Neural progenitor cell (in vitro differentiated cells): ENCODE data around the gene SPATA21. TPM values are rescaled to one million over a fixed set of nuclear protein-coding genes. Genes with fewer than 3 reads are reported as not detected.
A peak's percentile ranks its signal among the peaks of the same experiment; 100 is the strongest.

Experiments used
- DNase-seq: peaks from one replicate; pipeline ENCODE4 v3.0.0-alpha.2; 2016; ENCODE audit warnings: low spot score
- H2AFZ ChIP-seq: fragments of 200-600 bp; sonication (generic); replicated peaks from 2 replicates; pipeline ENCODE4 v1.6.1; 2016; ENCODE audit warnings: antibody characterized with exemption
- H3F3A ChIP-seq: fragments of 200-600 bp; sonication (generic); 2 replicates; pipeline ENCODE4 v1.6.1; 2016; ENCODE audit warnings: antibody characterized with exemption, low read depth
- H3K27ac ChIP-seq: fragments of 200-600 bp; sonication (generic); 2 replicates; pipeline ENCODE4 v1.5.1; 2016; ENCODE audit warnings: mild to moderate bottlenecking
- H3K27me3 ChIP-seq: fragments of 200-600 bp; sonication (generic); 2 replicates; pipeline ENCODE4 v1.6.1; 2016; ENCODE audit warnings: mild to moderate bottlenecking, moderate library complexity
- H3K36me3 ChIP-seq: fragments of 200-600 bp; sonication (generic); 2 replicates; pipeline ENCODE4 v1.5.1; 2016
- H3K4me1 ChIP-seq: fragments of 200-600 bp; sonication (generic); 2 replicates; pipeline ENCODE4 v1.6.1; 2016; ENCODE audit warnings: mixed run types
- H3K4me2 ChIP-seq: fragments of 200-600 bp; sonication (generic); 2 replicates; pipeline ENCODE4 v1.6.1; 2016
- H3K4me3 ChIP-seq: fragments of 200-600 bp; sonication (generic); 2 replicates; pipeline ENCODE4 v1.5.1; 2016
- H3K79me2 ChIP-seq: fragments of 200-600 bp; sonication (generic); 2 replicates; pipeline ENCODE4 v1.6.1; 2016; ENCODE audit warnings: low read depth
- H3K9ac ChIP-seq: fragments of 200-600 bp; sonication (generic); 2 replicates; pipeline ENCODE4 v1.6.1; 2016
- H3K9me3 ChIP-seq: fragments of 200-600 bp; sonication (generic); 2 replicates; pipeline ENCODE4 v1.5.1; 2016; ENCODE audit warnings: low read depth
- H4K20me1 ChIP-seq: fragments of 200-600 bp; sonication (generic); 2 replicates; pipeline ENCODE4 v1.6.1; 2016; ENCODE audit warnings: low read depth
- H3K27ac Mint-ChIP-seq: 3 replicates; pipeline ENCODE4 v1.8.0; 2021; ENCODE audit warnings: mixed read lengths
- H3K27me3 Mint-ChIP-seq: 2 replicates; pipeline ENCODE4 v1.8.0; 2022; ENCODE audit warnings: low read depth, mild to moderate bottlenecking, inconsistent platforms, moderate library complexity, mixed read lengths; ENCODE audit not compliant: insufficient read depth
- H3K36me3 Mint-ChIP-seq: 3 replicates; pipeline ENCODE4 v1.8.0; 2021; ENCODE audit warnings: mixed read lengths
- H3K4me1 Mint-ChIP-seq: 3 replicates; pipeline ENCODE4 v1.8.0; 2021; ENCODE audit warnings: mixed read lengths
- H3K4me3 Mint-ChIP-seq: 3 replicates; pipeline ENCODE4 v1.8.0; 2021; ENCODE audit warnings: mild to moderate bottlenecking, moderate library complexity, mixed read lengths
- H3K9me3 Mint-ChIP-seq: 3 replicates; pipeline ENCODE4 v1.8.0; 2020; ENCODE audit warnings: mixed read lengths
- CTCF ChIP-seq: fragments of 200-600 bp; sonication (generic); IDR thresholded peaks from 2 replicates; pipeline ENCODE4 v1.5.1; 2017; ENCODE audit warnings: antibody characterized with exemption, mild to moderate bottlenecking
- EZH2 ChIP-seq: fragments of 200-600 bp; sonication (generic); IDR thresholded peaks from 2 replicates; pipeline ENCODE4 v1.6.1; 2017; ENCODE audit warnings: antibody characterized with exemption, mild to moderate bottlenecking, moderate library complexity
- EZH2phosphoT487 ChIP-seq: fragments of 200-600 bp; sonication (generic); IDR thresholded peaks from 2 replicates; pipeline ENCODE4 v1.6.1; 2017; ENCODE audit warnings: antibody characterized with exemption
- total RNA-seq: library from RNA; depleted of rRNA; stranded (reverse); fragments of >200 nt; gene quantifications from 2 replicates; pipeline ENCODE4 v1.2.3, GENCODE V29; 2015; ENCODE audit warnings: low replicate concordance

Gene SPATA21
- total RNA-seq, 1 donor from 2014 or later: not detected

GRCh38 chr1:16351994-16352841 is 85.0 kb downstream of the SPATA21 start, which contains the start of gene FBXO42:
FBXO42 (minus strand) TSS chr1:16352480; CDS start chr1:16315418, 37,062 bp downstream.
- H3K4me2 ChIP-seq: peak within 1 kb of the TSS; percentile 80
- H3K27me3 Mint-ChIP-seq: peaks cover 2% of the 10 kb centered on the region
- H3K27me3 ChIP-seq: no peaks in the 10 kb centered on the region
- H3K9me3 ChIP-seq: no peaks in the 10 kb centered on the region
- peak within 1 kb of the TSS; percentile 81 for H3K9ac ChIP-seq
- peaks cover 12% of the 10 kb centered on the region for H3F3A ChIP-seq
- peak within 1 kb of the TSS; percentile 97 for H3K4me3 Mint-ChIP-seq
- H3K27ac Mint-ChIP-seq: peak within 1 kb of the TSS; percentile 79
- H3K36me3 Mint-ChIP-seq: no peaks in the 10 kb centered on the region
- H3K4me3 ChIP-seq: peak within 1 kb of the TSS; percentile 87
- H3K27ac ChIP-seq: peak within 1 kb of the TSS; percentile 62
- DNase-seq: peak; percentile 97
- H3K4me1 ChIP-seq: peaks cover 14% of the 10 kb centered on the region
- H3K4me1 Mint-ChIP-seq: peaks cover 23% of the 10 kb centered on the region
- no peaks in the 10 kb centered on the region for H3K36me3 ChIP-seq
- peak within 1 kb of the TSS; percentile 77 for H2AFZ ChIP-seq
- peaks cover 49% of the 10 kb centered on the region for H3K79me2 ChIP-seq
- H3K9me3 Mint-ChIP-seq: no peaks in the 10 kb centered on the region
- H4K20me1 ChIP-seq: peaks cover 39% of the 10 kb centered on the region
- TF ChIP-seq EZH2phosphoT487 (no peak), EZH2 (no peak), CTCF (peak; percentile 61)

- Histone ChIP-seq H3K27ac (peak overlapping the region; percentile 62), H3K4me3 (peak overlapping the region; percentile 87), H4K20me1 (peaks cover 39% of the 10 kb centered on the region), H3K4me2 (peak overlapping the region; percentile 80), H3K27me3 (no peaks in the 10 kb centered on the region), H3K9ac (peak overlapping the region; percentile 81), H3F3A (peaks cover 12% of the 10 kb centered on the region), H3K9me3 (no peaks in the 10 kb centered on the region), H3K79me2 (peaks cover 56% of the 10 kb centered on the region), H3K36me3 (no peaks in the 10 kb centered on the region), H3K4me1 (peaks cover 14% of the 10 kb centered on the region), H2AFZ (peak overlapping the region; percentile 69)
- peaks cover 23% of the 10 kb centered on the region for H3K4me1 Mint-ChIP-seq
- no peaks in the 10 kb centered on the region for H3K36me3 Mint-ChIP-seq
- peak overlapping the region; percentile 97 for H3K4me3 Mint-ChIP-seq
- TF ChIP-seq EZH2: no peak
- no peak for TF ChIP-seq EZH2phosphoT487
- no peak for TF ChIP-seq CTCF
- DNase-seq: peak; percentile 34
- H3K27ac Mint-ChIP-seq: peak overlapping the region; percentile 59
- peaks cover 2% of the 10 kb centered on the region for H3K27me3 Mint-ChIP-seq
- no peaks in the 10 kb centered on the region for H3K9me3 Mint-ChIP-seq
Observed at GRCh38 chr1:16351456-16351993, 85.7 kb downstream of the SPATA21 start.

GRCh38 chr1:16349847-16350406 is 87.3 kb downstream of the SPATA21 start:
- H3K27me3 ChIP-seq: no peaks in the 10 kb centered on the region
- no peak overlapping the region for H3K9ac ChIP-seq
- peak overlapping the region; percentile 80 for H3K4me2 ChIP-seq
- peak overlapping the region; percentile 87 for H3K4me3 ChIP-seq
- Mint-ChIP-seq H3K27ac (no peak overlapping the region), H3K4me1 (peaks cover 23% of the 10 kb centered on the region), H3K36me3 (peaks cover 5% of the 10 kb centered on the region), H3K4me3 (peak overlapping the region; percentile 52), H3K9me3 (no peaks in the 10 kb centered on the region), H3K27me3 (no peaks in the 10 kb centered on the region)
- no peaks in the 10 kb centered on the region for H3K9me3 ChIP-seq
- TF ChIP-seq EZH2: no peak
- TF ChIP-seq CTCF: no peak
- no peak for TF ChIP-seq EZH2phosphoT487
- H4K20me1 ChIP-seq: peaks cover 49% of the 10 kb centered on the region
- H3K4me1 ChIP-seq: peaks cover 14% of the 10 kb centered on the region
- H3K36me3 ChIP-seq: no peaks in the 10 kb centered on the region
- no peak overlapping the region for H2AFZ ChIP-seq
- DNase-seq: no peak
- no peak overlapping the region for H3K27ac ChIP-seq
- H3K79me2 ChIP-seq: peaks cover 72% of the 10 kb centered on the region
- H3F3A ChIP-seq: peaks cover 12% of the 10 kb centered on the region

Other genes starting within 250 kb of the SPATA21 start
- 10.9 and 22.2 TPM in 2 replicates for gene ARHGEF19, start 224.8 kb downstream of the SPATA21 start, total RNA-seq
- 3.0 and 11.4 TPM in 2 replicates for gene CPLANE2, start 200.2 kb downstream of the SPATA21 start, total RNA-seq
- gene FBXO42, start 84.9 kb downstream of the SPATA21 start, total RNA-seq: 18.8 and 24.7 TPM in 2 replicates
- gene SZRD1, start 70.2 kb downstream of the SPATA21 start, total RNA-seq: 50.2 and 73.2 TPM in 2 replicates
- gene NECAP2, start 3.3 kb upstream of the SPATA21 start, total RNA-seq: 46.6 and 51.0 TPM in 2 replicates
- under 0.01 TPM in 2 replicates for gene RNU1-1, start 76.9 kb upstream of the SPATA21 start, total RNA-seq
- gene NBPF1, start 176.1 kb upstream of the SPATA21 start, total RNA-seq: 54.9 and 69.9 TPM in 2 replicates
- under 0.01 TPM in 2 replicates for gene RNU1-3, start 229.5 kb upstream of the SPATA21 start, total RNA-seq